Endothelial cell of coronary artery (primary cell): Measurements from ENCODE around the gene NUTM2F. TPM values are rescaled to one million over a fixed set of nuclear protein-coding genes. Genes with fewer than 3 reads are reported as not detected.

Experiments
- total RNA-seq: library from RNA; depleted of rRNA; stranded (reverse); fragments of >200 nt; gene quantifications from 2 replicates; pipeline ENCODE4 v1.2.3, GENCODE V29; 2014

The NUTM2F gene, protein sequence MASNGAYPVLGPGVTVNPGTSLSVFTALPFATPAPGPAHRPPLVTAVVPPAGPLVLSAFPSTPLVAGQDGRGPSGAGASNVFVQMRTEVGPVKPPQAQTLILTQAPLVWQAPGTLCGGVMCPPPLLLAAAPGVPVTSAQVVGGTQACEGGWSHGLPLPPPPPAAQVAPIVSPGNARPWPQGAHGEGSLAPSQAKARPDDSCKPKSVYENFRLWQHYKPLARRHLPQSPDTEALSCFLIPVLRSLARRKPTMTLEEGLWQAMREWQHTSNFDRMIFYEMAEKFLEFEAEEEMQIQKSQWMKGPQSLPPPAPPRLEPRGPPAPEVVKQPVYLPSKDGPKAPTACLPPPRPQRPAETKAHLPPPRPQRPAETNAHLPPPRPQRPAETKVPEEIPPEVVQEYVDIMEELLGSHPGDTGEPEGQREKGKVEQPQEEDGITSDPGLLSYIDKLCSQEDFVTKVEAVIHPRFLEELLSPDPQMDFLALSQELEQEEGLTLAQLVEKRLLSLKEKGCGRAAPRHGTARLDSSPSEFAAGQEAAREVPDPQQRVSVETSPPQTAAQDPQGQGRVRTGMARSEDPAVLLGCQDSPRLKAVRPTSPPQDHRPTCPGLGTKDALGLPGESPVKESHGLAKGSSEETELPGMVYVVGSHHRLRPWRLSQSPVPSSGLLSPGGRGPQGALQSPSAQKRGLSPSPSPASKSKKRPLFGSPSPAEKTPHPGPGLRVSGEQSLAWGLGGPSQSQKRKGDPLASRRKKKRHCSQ
- total RNA-seq: not detected in 2 replicates

DNA sequence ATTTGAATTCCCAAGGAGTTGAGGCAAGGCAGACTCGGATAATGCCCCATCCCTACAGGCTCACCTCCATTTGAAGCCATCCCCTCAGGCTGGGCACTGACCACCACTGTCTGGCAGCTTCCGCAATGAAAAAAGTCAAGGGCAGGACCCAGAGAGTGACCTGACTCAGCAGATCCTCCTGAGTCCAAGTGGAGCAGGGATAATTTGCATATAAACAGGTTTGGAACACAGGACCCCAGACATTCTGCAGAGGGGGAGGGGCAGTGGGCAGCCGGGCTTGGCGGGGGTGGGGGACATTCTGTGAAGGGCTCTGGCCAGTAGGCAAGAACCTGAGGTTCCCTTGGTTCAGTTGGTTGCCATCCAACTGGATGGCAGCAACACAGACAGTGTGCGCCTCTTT is at the start of gene NUTM2F:
NUTM2F (minus strand) TSS at position 101 of the 400 bp plus-strand sequence; CDS start at position 80, 21 bp downstream.

Other genes with a start within 250 kb of the NUTM2F start
- 6.1 and 8.7 TPM in 2 replicates for gene PTPDC1, start 244.2 kb downstream of the NUTM2F start, total RNA-seq
- 3.5 and 5.5 TPM in 2 replicates for gene ZNF169, start 69.3 kb downstream of the NUTM2F start, total RNA-seq
- gene PCAT7, start 226.4 kb upstream of the NUTM2F start, total RNA-seq: not detected in 2 replicates